GM12892 (cell line): ENCODE measurements around the gene VMO1.

ENCODE experiments used
- DNase-seq: peaks from one replicate; pipeline ENCODE4 v3.0.0; 2011; ENCODE audit not compliant: insufficient read length
- FAIRE-seq: peaks from 2 replicates; lab custom pipeline; 2011; peaks lifted over from hg19 to GRCh38; lab: Jason Lieb, UNC
- POLR2A ChIP-seq: IDR thresholded peaks from 2 replicates; pipeline ENCODE4 v1.6.1; 2011; ENCODE audit warnings: low read depth, low read length, control low read depth
- POLR2AphosphoS5 ChIP-seq: IDR thresholded peaks from 2 replicates; pipeline ENCODE4 v1.6.1; 2011; ENCODE audit warnings: low read depth, low read length, control low read depth
- TAF1 ChIP-seq: IDR thresholded peaks from 2 replicates; pipeline ENCODE4 v1.6.1; 2011; ENCODE audit warnings: low read depth, mild to moderate bottlenecking, control low read depth, low read length, borderline replicate concordance

VMO1 gene

DNA sequence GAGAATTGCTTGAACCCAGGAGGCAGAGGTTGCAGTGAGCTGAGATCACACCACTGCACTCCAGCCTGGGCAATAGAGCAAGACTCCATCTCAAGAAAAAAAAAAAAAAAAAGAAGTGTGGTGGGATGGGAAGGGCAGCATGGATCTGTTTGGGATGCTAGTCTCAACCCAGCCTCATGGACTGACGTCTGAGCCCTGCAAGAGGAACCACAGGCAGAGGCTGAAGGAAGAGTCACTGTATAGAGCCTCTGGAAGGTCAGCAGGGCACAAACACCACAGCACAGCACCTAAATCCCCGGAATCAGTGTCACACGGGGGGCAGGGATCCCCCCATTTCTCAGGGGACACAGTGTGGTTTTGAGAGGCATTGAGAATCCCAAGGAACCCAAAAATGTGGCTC lies 35.6 kb downstream of the VMO1 start:
- FAIRE-seq (no peak), DNase-seq (no peak)
- TF ChIP-seq TAF1, result no peak
- no peak for TF ChIP-seq POLR2AphosphoS5
- no peak for TF ChIP-seq POLR2A

DNA sequence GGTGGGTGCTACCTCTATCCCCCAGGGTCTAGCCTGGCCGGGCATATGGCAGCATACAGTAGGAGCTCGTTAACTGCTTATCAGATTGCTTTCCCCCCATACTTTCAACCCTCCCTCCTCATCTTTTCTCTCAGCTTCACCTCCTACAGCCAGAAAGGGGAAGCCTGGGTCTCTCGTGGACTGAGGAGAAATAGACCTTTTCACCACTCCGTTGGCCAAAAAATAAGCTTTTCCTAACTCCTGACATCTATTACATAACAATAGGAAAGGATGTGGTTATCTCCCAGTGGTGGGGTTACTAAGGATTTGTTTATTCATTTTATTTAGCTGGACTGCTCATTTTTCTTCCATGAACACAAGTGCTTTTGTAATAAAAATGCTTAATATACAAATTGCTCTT lies 37.5 kb downstream of the VMO1 start:
- no peak for FAIRE-seq

GRCh38 chr17:4747847-4748246 lies 38.3 kb downstream of the VMO1 start:
- DNase-seq (no peak), FAIRE-seq (peak; percentile 94)
- no peak for TF ChIP-seq TAF1
- no peak for TF ChIP-seq POLR2A
- no peak for TF ChIP-seq POLR2AphosphoS5

More for the DNA sequence above, 37.5 kb downstream of the VMO1 start:
- no peak for DNase-seq
- TF ChIP-seq POLR2A, result no peak
- no peak for TF ChIP-seq POLR2AphosphoS5
- no peak for TF ChIP-seq TAF1

- DNase-seq (no peak), FAIRE-seq (no peak)
- TF ChIP-seq TAF1 (no peak), POLR2A (no peak), POLR2AphosphoS5 (no peak)
These were observed 40.9 kb downstream of the VMO1 start for GRCh38 chr17:4744999-4745969.

DNA sequence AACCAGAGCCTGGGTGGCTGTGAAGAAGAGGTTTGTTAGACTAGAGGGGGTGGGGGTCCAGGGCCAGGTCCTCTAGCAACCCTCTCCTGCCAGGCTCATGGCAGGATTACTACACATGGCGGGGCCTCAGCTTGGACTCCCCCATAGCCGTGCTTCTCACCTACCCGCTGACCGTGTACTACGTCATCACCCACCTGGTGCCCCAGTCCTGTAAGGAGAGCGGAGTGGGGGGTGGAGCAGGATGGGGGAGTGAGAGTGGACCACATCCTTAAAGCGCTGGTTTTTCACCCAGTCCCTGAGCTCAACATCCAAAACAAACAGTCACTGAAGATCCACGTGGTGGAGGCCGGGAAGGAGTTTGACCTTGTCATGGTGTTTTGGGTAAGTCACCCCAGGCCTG lies 42.3 kb downstream of the VMO1 start:
- no peak for TF ChIP-seq TAF1
- no peak for TF ChIP-seq POLR2AphosphoS5
- no peak for TF ChIP-seq POLR2A
- no peak for DNase-seq
- no peak for FAIRE-seq

- FAIRE-seq (no peak), DNase-seq (no peak)
- TF ChIP-seq POLR2A (no peak), TAF1 (no peak), POLR2AphosphoS5 (no peak)
These were observed 42.9 kb downstream of the VMO1 start for GRCh38 chr17:4743216-4743615.

DNA sequence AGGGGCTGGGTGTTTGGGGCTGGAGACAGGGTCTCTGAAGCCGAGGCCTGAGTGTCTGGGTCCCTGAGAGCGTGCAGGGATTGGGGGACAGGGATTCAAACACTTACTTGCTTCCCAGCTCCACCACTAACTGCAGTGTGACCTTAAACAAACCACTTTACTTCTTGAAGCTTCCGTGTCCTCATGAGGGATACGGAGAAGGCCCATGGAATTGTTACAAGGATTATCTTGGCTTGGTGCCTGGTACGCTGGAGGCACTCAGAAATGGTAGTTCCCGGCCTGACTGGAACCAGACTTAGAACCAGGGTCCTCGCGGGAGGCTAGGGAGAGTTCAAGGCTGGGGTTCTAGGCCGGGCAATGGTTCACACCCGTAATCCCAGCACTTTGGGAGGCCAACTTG lies 43.5 kb downstream of the VMO1 start:
- TF ChIP-seq POLR2A (no peak), TAF1 (no peak), POLR2AphosphoS5 (no peak)
- no peak for FAIRE-seq

DNA sequence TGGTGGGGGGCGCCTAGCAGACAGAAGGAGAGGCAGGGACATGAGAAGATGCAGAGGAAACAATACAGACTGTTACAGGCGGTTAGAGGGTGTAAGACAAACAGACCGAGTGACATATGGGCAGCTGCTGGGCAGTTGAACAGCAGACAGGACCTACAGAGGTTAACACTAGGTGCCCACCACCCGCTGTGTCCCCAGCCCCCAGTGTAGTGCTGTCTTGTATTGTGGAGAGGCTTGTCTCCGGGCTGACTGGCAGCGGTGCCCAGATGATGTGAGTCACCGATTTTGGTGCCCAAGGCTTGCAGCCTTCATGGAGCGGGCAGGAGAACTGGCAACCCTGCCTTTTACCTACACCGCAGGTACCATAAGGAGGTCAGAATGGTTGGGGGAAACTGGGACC lies 44.0 kb downstream of the VMO1 start:
- TF ChIP-seq TAF1 (no peak), POLR2A (no peak), POLR2AphosphoS5 (no peak)
- FAIRE-seq, result no peak
- DNase-seq, result no peak

More for the DNA sequence above, 43.5 kb downstream of the VMO1 start:
- no peak for DNase-seq

GRCh38 chr17:4741544-4741943 lies 44.6 kb downstream of the VMO1 start:
- no peak for TF ChIP-seq POLR2A
- no peak for TF ChIP-seq POLR2AphosphoS5
- TF ChIP-seq TAF1, result no peak
- FAIRE-seq (no peak), DNase-seq (no peak)

- TF ChIP-seq POLR2AphosphoS5, result no peak
- TF ChIP-seq TAF1, result no peak
- TF ChIP-seq POLR2A, result no peak
- DNase-seq, result no peak
- FAIRE-seq, result no peak
These were observed 45.6 kb downstream of the VMO1 start for GRCh38 chr17:4740584-4740983.

- DNase-seq (no peak), FAIRE-seq (no peak)
- TF ChIP-seq POLR2A, result no peak
- TF ChIP-seq POLR2AphosphoS5, result no peak
- no peak for TF ChIP-seq TAF1
These were observed 46.2 kb downstream of the VMO1 start for GRCh38 chr17:4740025-4740351.

DNA sequence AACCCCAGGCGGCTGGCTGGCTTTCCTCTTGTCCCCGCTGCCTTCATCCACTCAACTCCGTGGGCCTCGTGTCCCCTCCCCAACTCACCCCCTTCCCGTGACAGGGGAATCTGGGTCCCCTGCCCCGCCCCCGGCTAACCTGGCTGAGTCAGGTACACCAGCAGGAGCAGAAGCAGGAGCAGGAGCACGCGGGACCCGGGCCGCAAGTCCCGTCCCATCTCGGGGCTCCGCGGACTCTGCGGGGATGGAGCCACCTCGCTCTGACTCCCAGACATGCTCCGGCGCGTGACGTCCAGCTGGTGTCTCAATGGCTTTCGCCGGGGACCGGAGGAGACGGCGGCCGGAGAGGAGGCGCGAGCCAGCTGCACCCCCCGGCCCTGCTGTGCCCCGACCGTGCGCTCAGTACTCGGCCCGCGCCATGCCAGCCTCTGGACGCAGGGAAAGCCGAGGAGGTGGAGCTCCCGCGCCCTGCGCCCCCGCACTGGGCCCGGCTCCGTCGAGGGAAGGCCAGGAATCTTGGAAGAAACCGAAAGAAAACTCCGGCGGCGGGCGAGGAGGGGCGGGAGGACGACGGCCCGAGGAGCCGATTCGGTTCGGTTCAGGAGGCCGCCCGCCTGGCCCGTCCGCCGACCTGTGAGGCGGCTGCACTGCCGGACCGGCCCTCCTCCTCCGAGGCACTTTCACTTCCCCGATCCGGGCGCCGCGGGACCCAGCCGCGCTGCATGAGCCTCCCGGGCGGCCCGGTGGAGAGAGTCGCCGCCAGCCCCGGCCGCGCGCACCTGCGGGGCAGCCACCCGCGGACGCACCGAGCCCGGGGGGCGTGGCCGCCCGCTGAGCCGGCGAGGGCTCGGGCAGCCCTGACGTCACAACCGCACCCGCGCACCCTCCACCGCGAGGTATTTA lies 46.8 kb downstream of the VMO1 start, which contains the start of the genes CXCL16 and ZMYND15:
TSS of gene CXCL16 (minus strand) at position 807 of the 903 bp plus-strand sequence. CDS start at position 218, 589 bp downstream.
TSS of gene ZMYND15 (plus strand) at position 712 of the 903 bp plus-strand sequence. CDS start 716 bp downstream, outside the sequence.
- peak; percentile 87 for DNase-seq
- TF ChIP-seq POLR2A, result no peak
- no peak for TF ChIP-seq POLR2AphosphoS5
- TF ChIP-seq TAF1, result no peak
- FAIRE-seq, result peak; percentile 94
